Measurements from ENCODE around the gene SORCS2.

SORCS2 gene

GRCh38 chr4:7487502-7487901 is 295.2 kb downstream of the SORCS2 start:
- in situ Hi-C loops (cut with HindIII; ENCODE audit: low pct_ligation_motif_present, low pct_unique_long_range_greater_than_20kb, low sequenced_read_pairs) = no loop called here
- DNase-seq = no peak

DNA sequence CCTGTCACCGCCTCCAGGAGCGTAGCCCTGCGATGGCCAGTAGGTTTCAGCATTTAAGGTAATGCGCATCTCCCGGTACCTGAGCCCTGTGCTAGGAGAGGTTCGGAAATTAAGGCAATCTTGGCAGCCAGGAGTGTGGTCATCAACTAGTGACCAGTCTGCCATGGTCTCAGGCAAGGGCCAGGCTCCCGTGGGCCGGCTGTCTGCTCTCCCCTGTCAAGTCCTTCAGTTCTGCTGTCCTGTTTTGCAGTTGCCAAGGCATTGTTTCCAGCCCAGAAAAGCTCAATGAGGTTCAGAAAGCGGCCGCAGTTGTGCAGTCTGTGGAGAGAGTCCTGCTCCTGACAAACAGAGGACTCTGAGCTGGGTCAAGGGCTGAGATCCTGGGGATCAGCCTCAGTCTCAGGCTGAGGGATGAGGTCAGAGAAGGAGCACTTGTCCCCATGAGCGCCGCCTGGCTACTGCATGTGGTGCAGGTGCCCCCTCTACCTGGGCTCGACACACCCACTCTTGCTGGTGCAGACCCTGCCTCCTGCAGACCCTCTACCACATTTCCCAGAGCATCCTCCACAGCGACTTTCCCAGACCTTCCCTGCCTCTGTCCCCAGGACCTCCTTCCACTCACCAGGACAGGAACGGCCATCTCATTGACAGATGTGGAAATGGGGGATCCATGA is 295.8 kb downstream of the SORCS2 start:
- DNase-seq = no peak
- in situ Hi-C loops (cut with HindIII; ENCODE audit: low pct_ligation_motif_present, low pct_unique_long_range_greater_than_20kb, low sequenced_read_pairs) = no loop called here

- in situ Hi-C loops (cut with HindIII; ENCODE audit: low pct_ligation_motif_present, low pct_unique_long_range_greater_than_20kb, low sequenced_read_pairs) = no loop called here
- DNase-seq = no peak
Measured at GRCh38 chr4:7491915-7492314, 299.6 kb downstream of the SORCS2 start.

DNA sequence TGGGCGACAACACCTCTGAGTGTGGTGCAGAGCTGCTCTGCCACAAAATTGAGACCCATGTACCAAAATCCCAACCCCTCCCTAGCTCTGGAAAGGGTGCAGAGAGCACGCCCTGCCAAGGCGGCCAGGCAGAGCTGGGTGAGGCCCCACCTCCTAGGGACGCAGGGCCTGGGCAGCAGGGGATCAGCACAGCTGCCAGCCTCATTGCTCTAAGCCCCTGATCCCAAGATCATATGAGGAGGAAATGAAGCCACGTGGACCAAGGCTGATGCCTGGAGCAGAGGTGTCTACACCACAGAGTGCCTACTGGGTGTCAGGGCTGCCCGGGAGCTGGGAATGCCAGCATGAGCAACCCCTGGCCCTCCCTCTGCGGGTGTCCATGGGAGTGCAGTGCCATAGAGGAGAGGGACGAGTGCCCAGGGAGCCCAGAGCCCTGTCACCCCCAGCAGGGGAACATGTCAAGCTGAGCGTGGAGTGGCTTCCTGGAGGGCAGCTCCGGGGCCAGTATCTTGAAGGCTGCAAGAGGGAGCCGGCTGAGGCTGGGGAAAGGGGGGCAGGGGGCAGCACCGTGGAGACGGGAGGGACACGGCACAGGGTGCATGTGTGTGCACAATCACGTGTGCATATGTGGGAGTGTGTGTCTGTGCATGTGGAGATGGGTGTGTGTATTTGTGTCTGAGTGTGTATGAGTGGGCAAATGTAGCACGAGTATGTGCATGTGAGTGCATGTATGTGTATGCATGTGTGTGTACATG is 306.3 kb downstream of the SORCS2 start:
- in situ Hi-C loops (cut with HindIII; ENCODE audit: low pct_ligation_motif_present, low pct_unique_long_range_greater_than_20kb, low sequenced_read_pairs) = no loop called here
- DNase-seq = no peak

- DNase-seq = no peak
- in situ Hi-C loops (cut with HindIII; ENCODE audit: low pct_ligation_motif_present, low pct_unique_long_range_greater_than_20kb, low sequenced_read_pairs) = no loop called here
Measured at GRCh38 chr4:7499661-7500060, 307.3 kb downstream of the SORCS2 start.

GRCh38 chr4:7500404-7500803 is 308.1 kb downstream of the SORCS2 start:
- DNase-seq = no peak
- in situ Hi-C loops (cut with HindIII; ENCODE audit: low pct_ligation_motif_present, low pct_unique_long_range_greater_than_20kb, low sequenced_read_pairs) = no loop called here

GRCh38 chr4:7501314-7501713 is 309.0 kb downstream of the SORCS2 start:
- in situ Hi-C loops (cut with HindIII; ENCODE audit: low pct_ligation_motif_present, low pct_unique_long_range_greater_than_20kb, low sequenced_read_pairs) = no loop called here
- no peak for DNase-seq

DNA sequence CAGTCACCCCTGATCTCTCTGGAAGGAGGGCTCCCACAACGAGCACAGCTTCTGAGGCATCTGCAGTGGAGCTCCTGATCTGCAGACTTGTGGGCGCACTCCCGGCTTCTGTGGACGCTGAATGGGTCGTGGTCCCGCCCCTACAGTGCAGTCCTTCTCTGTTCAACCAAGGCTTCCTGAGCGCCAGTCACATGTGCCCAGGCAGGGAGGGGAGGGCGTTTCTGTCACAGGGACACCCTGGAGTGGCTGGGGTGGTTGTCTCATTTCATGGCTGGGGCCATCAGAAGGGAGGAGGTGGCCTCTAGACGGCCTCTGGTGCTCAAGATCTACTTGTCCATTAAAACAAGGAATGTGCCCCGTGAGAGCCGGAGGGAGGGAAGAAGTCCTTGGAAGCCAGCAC is 309.5 kb downstream of the SORCS2 start:
- no peak for DNase-seq
- in situ Hi-C loops (cut with HindIII; ENCODE audit: low pct_ligation_motif_present, low pct_unique_long_range_greater_than_20kb, low sequenced_read_pairs) = no loop called here

DNA sequence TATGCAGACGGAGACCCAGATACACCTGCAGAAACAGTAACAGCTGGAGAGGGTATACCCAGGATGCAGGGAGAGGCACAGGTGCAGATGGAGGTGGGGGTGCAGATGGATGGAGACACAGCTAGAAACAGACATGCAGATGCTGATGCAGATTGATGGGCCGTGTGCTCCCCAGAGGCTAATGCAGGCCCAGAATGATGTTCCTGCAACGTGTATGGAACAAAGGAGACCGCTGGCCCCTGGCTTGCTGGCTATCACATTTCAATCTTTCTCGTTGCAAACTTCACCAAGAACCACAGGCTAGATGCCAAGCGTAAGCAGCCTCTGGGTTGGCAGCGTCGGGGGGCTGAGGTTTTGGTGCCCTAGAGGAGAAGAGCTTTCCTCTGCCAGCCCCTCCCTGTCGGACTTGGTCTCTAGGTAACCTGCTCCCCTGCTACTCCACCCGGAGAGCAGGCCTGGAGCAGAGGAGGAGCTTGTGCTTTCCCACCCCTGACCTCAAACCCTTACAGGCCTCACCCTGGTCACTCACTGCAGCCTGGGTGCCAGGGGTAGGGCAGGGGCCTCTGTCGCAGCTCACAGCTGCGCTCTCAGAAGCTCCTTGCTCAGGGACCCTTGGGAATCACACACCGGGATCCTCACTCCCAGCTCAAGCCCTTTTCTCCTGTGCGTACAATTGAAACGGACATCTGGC is 311.4 kb downstream of the SORCS2 start:
- DNase-seq = no peak
- in situ Hi-C loops (cut with HindIII; ENCODE audit: low pct_ligation_motif_present, low pct_unique_long_range_greater_than_20kb, low sequenced_read_pairs) = no loop called here

GRCh38 chr4:7505116-7505900 is 313.0 kb downstream of the SORCS2 start:
- no peak for DNase-seq
- in situ Hi-C loops (cut with HindIII; ENCODE audit: low pct_ligation_motif_present, low pct_unique_long_range_greater_than_20kb, low sequenced_read_pairs) = no loop called here

DNA sequence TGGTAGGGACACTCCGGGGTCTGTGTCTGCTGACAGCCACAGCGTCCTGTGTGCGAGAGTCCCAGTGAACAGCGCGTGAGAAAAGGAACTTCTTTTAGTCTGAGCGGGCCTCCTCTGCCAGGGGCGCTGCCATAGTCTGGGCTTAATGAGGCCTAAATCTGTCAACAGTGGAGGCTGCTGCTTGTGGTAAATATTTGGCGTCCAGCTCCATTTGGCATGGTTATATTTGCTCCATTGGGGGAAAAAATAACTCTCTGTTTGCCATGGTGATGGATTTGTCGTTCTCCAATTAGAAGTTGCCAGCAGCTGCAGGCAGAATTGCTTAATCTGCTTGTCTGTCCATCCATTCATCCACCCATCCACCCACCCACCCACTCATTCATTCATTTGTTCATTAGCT is 313.8 kb downstream of the SORCS2 start:
- DNase-seq = no peak
- in situ Hi-C loops (cut with HindIII; ENCODE audit: low pct_ligation_motif_present, low pct_unique_long_range_greater_than_20kb, low sequenced_read_pairs) = no loop called here

DNA sequence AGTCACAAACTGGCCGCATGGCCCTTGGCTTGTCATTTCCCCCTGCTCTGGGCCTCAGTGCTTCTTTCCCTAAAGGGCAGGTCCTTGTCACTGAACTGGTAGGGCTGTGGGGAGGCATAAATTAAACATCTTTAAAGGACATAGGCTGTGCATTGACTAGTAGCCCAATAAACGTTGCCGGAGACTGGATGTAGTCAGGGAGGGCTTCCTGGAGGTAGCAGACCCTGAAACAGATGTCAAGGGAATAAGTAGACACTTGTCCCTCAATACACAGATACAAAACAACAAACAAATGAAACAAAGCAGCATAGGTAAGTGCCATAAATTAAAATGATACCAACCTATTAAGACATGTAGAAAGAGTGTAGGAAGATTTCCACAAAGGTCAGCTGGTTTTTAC is 314.2 kb downstream of the SORCS2 start:
- no peak for DNase-seq
- in situ Hi-C loops (cut with HindIII; ENCODE audit: low pct_ligation_motif_present, low pct_unique_long_range_greater_than_20kb, low sequenced_read_pairs) = no loop called here

- DNase-seq = no peak
- in situ Hi-C loops (cut with HindIII; ENCODE audit: low pct_ligation_motif_present, low pct_unique_long_range_greater_than_20kb, low sequenced_read_pairs) = no loop called here
Measured at GRCh38 chr4:7507381-7507780, 315.0 kb downstream of the SORCS2 start.

DNA sequence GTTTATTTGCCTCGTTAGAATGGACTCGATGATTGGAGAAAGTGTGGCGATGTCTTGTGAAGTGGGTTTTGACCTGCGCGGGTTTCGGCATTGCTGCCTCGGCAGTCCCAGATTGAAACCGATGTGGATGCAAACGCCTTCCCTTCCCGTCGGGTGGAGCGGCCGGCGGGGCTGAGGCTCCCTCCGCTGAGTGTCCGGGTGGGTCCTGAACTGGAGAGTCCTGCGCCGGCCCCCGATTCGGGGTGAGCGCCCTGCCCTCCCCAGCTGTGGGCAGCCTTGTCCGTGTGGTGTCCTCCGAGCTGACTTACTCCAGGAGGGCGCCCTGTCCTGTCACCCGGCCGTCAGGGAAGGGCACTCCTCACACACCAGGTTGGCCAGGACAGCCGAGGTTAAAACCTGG is 317.7 kb downstream of the SORCS2 start:
- in situ Hi-C loops (cut with HindIII; ENCODE audit: low pct_ligation_motif_present, low pct_unique_long_range_greater_than_20kb, low sequenced_read_pairs) = no loop called here

DNA sequence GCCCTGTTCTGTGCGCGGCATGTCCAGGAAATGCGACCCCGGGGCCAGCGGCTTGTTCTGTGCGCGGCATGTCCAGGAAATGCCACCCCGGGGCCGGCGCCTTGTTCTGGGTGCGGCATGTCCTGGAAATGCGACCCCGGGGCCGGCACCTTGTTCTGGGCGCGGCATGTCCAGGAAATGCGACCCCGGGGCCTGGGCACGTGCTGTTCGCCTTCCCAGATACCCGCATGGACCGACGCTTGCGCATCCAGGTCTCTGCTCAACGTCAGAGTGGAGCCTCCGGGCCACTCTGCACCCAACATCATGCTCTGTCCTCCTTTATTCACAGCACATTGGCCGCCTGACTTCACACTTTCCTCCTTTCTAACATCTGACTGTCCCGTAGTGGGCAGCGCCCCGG is 318.2 kb downstream of the SORCS2 start:
- in situ Hi-C loops (cut with HindIII; ENCODE audit: low pct_ligation_motif_present, low pct_unique_long_range_greater_than_20kb, low sequenced_read_pairs) = no loop called here
- DNase-seq = no peak

More for the DNA sequence above, 317.7 kb downstream of the SORCS2 start:
- DNase-seq = no peak

GRCh38 chr4:7511525-7511924 is 319.2 kb downstream of the SORCS2 start:
- in situ Hi-C loops (cut with HindIII; ENCODE audit: low pct_ligation_motif_present, low pct_unique_long_range_greater_than_20kb, low sequenced_read_pairs) = no loop called here
- no peak for DNase-seq

- in situ Hi-C loops (cut with HindIII; ENCODE audit: low pct_ligation_motif_present, low pct_unique_long_range_greater_than_20kb, low sequenced_read_pairs) = no loop called here
- no peak for DNase-seq
Measured at GRCh38 chr4:7512428-7512827, 320.1 kb downstream of the SORCS2 start.

DNA sequence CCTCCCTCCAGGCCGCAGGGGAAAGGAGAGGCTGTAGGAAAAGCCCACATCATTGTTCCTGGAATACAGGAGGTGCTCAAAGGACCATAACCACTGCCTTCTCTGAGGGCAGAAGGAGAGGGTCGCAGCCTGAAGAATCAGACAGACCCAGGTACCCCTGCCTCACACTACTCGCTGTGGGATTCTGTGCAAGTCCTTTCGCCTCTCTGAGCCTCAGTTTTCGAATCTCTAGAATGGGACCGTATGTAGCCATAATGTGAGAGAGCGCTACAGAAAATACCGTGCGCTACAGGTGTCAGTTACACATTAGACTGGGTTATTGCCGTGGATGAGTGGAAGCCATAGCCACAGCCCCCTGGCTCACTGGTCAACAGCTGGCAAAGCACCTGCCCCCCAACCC is 320.6 kb downstream of the SORCS2 start:
- in situ Hi-C loops (cut with HindIII; ENCODE audit: low pct_ligation_motif_present, low pct_unique_long_range_greater_than_20kb, low sequenced_read_pairs) = no loop called here
- no peak for DNase-seq

DNA sequence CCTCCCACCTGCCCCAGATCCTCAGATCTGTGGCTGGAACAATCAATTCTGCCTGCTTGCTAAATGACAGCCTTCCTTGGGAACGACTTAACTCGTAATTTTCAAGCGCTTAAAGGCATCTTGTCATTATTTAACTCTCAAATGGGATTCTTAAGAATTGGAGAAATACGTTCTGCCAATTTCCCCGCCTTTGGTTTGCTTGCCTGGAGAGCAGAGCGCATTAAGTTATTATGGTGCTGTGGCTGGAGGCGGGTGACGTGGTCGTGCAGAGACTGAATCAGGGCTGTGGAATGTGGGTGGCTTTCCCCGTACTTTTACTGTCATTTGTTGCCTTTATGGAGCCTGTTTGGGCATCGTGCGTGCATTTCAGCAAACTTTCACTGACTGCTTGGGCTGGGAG is 321.3 kb downstream of the SORCS2 start:
- in situ Hi-C loops (cut with HindIII; ENCODE audit: low pct_ligation_motif_present, low pct_unique_long_range_greater_than_20kb, low sequenced_read_pairs) = no loop called here
- DNase-seq = peak; percentile 39

All from ACHN (cell line).